CD4-positive, alpha-beta T cell (primary cell): Measurements from ENCODE around the gene DCUN1D3. TPM values are rescaled to one million over a fixed set of nuclear protein-coding genes. Genes with fewer than 3 reads are reported as not detected.
"Not testable (repeated sequence)": the region's sequence is repeated elsewhere in the genome, so short reads cannot be mapped to it uniquely, and the experiment has no call there.

Source experiments
- ATAC-seq: fragments of 200-7000 bp; cut with Tn5 transposase; one replicate; pipeline ENCODE4 v1.10.0; 2022; ENCODE audit warnings: mild to moderate bottlenecking; ENCODE audit not compliant: poor library complexity
- CTCF ChIA-PET: fragments of 350-600 bp; sonication (Branson Sonifier 250); formaldehyde crosslinking; loops from one replicate; lab custom pipeline; 2021; ENCODE audit warnings: antibody characterized with exemption, inconsistent platforms; lab: Charles Lee
- POLR2A ChIA-PET: fragments of 350-600 bp; sonication (Branson Sonifier 250); formaldehyde crosslinking; loops from one replicate; lab custom pipeline; 2021; ENCODE audit warnings: antibody characterized with exemption, inconsistent platforms; lab: Charles Lee
- DNase-seq, 14 experiments: peaks; one replicate each; pipeline ENCODE4 v3.0.0-alpha.2; 2013 to 2020; ENCODE audit warnings: mixed read lengths in 2 of 14
- H3K27ac ChIP-seq, 2 donors: one replicate each; pipeline versions ENCODE4 v1.5.1 to v1.7.0; 2013; ENCODE audit warnings: low read length in 2 of 2, low read depth in 1 of 2, mild to moderate bottlenecking in 1 of 2
- H3K27me3 ChIP-seq, 2 experiments: 1 replicate in 1 of 2; 2 replicates in 1 of 2; pipeline versions ENCODE4 v1.6.1 to v1.7.0; 2013; ENCODE audit warnings: low read length in 2 of 2, control low read depth in 1 of 2, mild to moderate bottlenecking in 1 of 2, moderate library complexity in 1 of 2; ENCODE audit not compliant: insufficient read depth in 2 of 2, control insufficient read depth in 1 of 2
- H3K36me3 ChIP-seq: one replicate; pipeline ENCODE4 v1.6.1; 2013; ENCODE audit warnings: low read length, control low read depth; ENCODE audit not compliant: insufficient read depth
- H3K4me1 ChIP-seq: one replicate; pipeline ENCODE4 v1.6.1; 2013; ENCODE audit warnings: low read length, control low read depth; ENCODE audit not compliant: insufficient read depth
- H3K4me3 ChIP-seq: one replicate; pipeline ENCODE4 v1.5.1; 2013; ENCODE audit warnings: mild to moderate bottlenecking, low read length, moderate library complexity
- H3K9me3 ChIP-seq, 2 experiments: 1 replicate in 1 of 2; 2 replicates in 1 of 2; pipeline versions ENCODE4 v1.6.1 to v1.7.0; 2013; ENCODE audit warnings: low read length in 2 of 2, mild to moderate bottlenecking in 2 of 2, control low read depth in 1 of 2, moderate library complexity in 1 of 2; ENCODE audit not compliant: control insufficient read depth in 1 of 2, insufficient read depth in 1 of 2
- H3K27ac Mint-ChIP-seq: one replicate; pipeline ENCODE4 v1.8.0; 2020; ENCODE audit warnings: mixed read lengths
- H3K27me3 Mint-ChIP-seq: one replicate; pipeline ENCODE4 v1.8.0; 2021; ENCODE audit warnings: mixed read lengths
- H3K36me3 Mint-ChIP-seq: one replicate; pipeline ENCODE4 v1.8.0; 2021; ENCODE audit warnings: low read depth, mixed read lengths
- H3K4me1 Mint-ChIP-seq: one replicate; pipeline ENCODE4 v1.8.0; 2021; ENCODE audit warnings: low read depth, mixed read lengths
- H3K4me3 Mint-ChIP-seq: one replicate; pipeline ENCODE4 v1.8.0; 2020; ENCODE audit warnings: mild to moderate bottlenecking, mixed read lengths
- H3K9me3 Mint-ChIP-seq: one replicate; pipeline ENCODE4 v1.8.0; 2020; ENCODE audit warnings: mixed read lengths
- intact Hi-C, 2 experiments: fragments of 100-400 bp; cut with DNase I in 1 of 2; cut with micrococcal nuclease in 1 of 2; formaldehyde crosslinking; loops; one replicate each; pipeline versions ENCODE4 v1.15.1 to v1.9.0; 2023 to 2025; cut with DNase I, micrococcal nuclease
- total RNA-seq, 174 experiments: library from RNA in 2 of 174; stranded (reverse) in 2 of 174; gene quantifications; one replicate each; pipeline ENCODE4 v1.2.3 and lab custom pipeline; 2021 to 2026
- TF ChIP-seq, protein P1 (sequence below): fragments of 200-600 bp; IDR thresholded peaks from one replicate; pipeline ENCODE4 v1.8.0; 2022; ENCODE audit warnings: antibody characterized with exemption, mild to moderate bottlenecking

Gene DCUN1D3
- total RNA-seq, 2 experiments from 2014 or later = 1.9 TPM

DNA sequence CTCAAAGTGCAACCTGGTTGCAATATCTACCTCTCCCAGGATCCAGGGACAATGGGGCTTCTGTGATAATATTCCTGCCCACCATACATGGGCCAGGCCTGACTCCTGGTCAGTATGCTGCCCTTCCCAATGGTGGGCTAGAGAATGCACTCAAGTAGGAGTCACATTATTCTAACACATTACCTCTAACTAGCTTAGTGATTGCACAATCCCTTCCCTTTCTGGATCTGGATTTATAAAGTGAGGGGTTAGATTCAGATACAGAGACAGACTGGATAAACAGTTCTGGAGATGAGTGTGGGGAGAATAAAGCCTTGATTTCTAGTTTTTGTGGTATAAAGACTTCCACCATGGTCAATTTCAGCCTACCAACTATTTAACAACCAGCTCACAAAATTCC is 33.4 kb upstream of the DCUN1D3 start:
- Histone ChIP-seq H3K4me3 (no peak overlapping the region), H3K9me3 (no peaks in the 10 kb centered on the region), H3K4me1 (no peaks in the 10 kb centered on the region), H3K36me3 (no peaks in the 10 kb centered on the region), H3K27me3 (no peaks in the 10 kb centered on the region), H3K27ac (no peak overlapping the region)
- H3K4me1 Mint-ChIP-seq = no peaks in the 10 kb centered on the region
- ATAC-seq (no peak), DNase-seq (no peak)
- ChIA-PET POLR2A (no interaction called here), CTCF (no interaction called here)
- no peaks in the 10 kb centered on the region for H3K27me3 Mint-ChIP-seq
- no peak overlapping the region for H3K4me3 Mint-ChIP-seq
- intact Hi-C loops = no loop called here
- no peaks in the 10 kb centered on the region for H3K9me3 Mint-ChIP-seq
- H3K27ac Mint-ChIP-seq = no peak overlapping the region
- TF ChIP-seq, protein P1, sequence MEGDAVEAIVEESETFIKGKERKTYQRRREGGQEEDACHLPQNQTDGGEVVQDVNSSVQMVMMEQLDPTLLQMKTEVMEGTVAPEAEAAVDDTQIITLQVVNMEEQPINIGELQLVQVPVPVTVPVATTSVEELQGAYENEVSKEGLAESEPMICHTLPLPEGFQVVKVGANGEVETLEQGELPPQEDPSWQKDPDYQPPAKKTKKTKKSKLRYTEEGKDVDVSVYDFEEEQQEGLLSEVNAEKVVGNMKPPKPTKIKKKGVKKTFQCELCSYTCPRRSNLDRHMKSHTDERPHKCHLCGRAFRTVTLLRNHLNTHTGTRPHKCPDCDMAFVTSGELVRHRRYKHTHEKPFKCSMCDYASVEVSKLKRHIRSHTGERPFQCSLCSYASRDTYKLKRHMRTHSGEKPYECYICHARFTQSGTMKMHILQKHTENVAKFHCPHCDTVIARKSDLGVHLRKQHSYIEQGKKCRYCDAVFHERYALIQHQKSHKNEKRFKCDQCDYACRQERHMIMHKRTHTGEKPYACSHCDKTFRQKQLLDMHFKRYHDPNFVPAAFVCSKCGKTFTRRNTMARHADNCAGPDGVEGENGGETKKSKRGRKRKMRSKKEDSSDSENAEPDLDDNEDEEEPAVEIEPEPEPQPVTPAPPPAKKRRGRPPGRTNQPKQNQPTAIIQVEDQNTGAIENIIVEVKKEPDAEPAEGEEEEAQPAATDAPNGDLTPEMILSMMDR = no peak
- H3K36me3 Mint-ChIP-seq = no peaks in the 10 kb centered on the region

DNA sequence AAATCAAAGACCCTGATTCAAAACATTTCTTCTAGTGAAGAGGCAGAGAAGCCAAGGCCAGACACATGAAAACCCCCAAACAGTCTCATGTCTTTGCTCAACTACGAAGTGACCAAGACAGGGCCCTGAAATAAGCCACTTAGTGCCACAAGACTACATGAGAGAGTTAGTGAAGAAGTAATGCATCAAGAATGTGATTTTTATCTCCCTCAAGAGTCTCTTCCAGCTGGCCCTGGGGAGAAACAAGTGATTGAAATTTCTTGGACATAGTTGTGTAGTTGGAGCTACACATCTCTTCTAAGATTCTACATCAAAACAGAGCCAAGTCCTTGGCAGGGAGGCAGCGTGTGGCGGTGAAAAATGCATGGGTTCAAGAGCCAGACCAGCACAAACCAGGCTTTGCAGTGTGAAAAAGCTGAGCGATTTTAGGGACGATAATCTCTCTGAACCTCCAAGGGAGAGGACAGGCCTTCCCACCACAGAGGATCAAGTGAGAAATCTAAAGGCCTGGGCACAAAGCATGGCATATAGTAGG is 31.0 kb upstream of the DCUN1D3 start:
- Histone ChIP-seq H3K27ac (no peak overlapping the region), H3K27me3 (no peaks in the 10 kb centered on the region), H3K36me3 (no peaks in the 10 kb centered on the region), H3K4me3 (no peak overlapping the region), H3K4me1 (no peaks in the 10 kb centered on the region), H3K9me3 (no peaks in the 10 kb centered on the region)
- intact Hi-C loops = no loop called here
- no peak overlapping the region for H3K4me3 Mint-ChIP-seq
- peaks cover 2% of the 10 kb centered on the region for H3K9me3 Mint-ChIP-seq
- TF ChIP-seq, protein P1 = no peak
- no peak overlapping the region for H3K27ac Mint-ChIP-seq
- H3K27me3 Mint-ChIP-seq = no peaks in the 10 kb centered on the region
- ChIA-PET CTCF (no interaction called here), POLR2A (interaction anchor here (1.0 to 1.3 kb wide), 2 partner anchors 16 to 24 kb away, joined by 3 read pairs; no protein-coding TSS in a partner anchor)
- H3K4me1 Mint-ChIP-seq = no peaks in the 10 kb centered on the region
- ATAC-seq = no peak
- no peak for DNase-seq
- H3K36me3 Mint-ChIP-seq = peaks cover 4% of the 10 kb centered on the region

DNA sequence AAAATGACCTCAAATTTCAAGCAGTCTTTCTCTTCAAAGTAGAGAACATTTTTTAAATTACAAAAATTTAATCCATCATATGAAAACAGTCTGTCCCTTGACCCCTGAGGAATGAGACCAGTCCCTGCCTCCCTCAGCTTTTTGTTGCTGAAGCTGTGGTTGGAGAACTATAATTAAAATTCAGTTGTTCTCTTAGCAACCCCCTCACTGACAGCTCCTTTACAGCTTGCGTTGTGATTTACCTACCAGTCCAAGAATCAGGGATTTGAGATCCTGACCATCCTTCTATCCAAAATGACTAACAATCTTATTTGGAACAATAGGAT is 30.2 kb upstream of the DCUN1D3 start:
- Mint-ChIP-seq H3K27ac (no peak overlapping the region), H3K9me3 (peaks cover 2% of the 10 kb centered on the region), H3K36me3 (peaks cover 12% of the 10 kb centered on the region), H3K4me1 (no peaks in the 10 kb centered on the region), H3K4me3 (no peak overlapping the region), H3K27me3 (no peaks in the 10 kb centered on the region)
- H3K4me1 ChIP-seq = no peaks in the 10 kb centered on the region
- H3K27me3 ChIP-seq = no peaks in the 10 kb centered on the region
- TF ChIP-seq, protein P1 = no peak
- POLR2A ChIA-PET = interaction anchor here (1.0 kb wide), 1 partner anchor 16 kb away, joined by 3 read pairs; no protein-coding TSS in a partner anchor
- H3K9me3 ChIP-seq = no peaks in the 10 kb centered on the region
- DNase-seq (no peak), ATAC-seq (no peak)
- H3K27ac ChIP-seq = no peak overlapping the region
- CTCF ChIA-PET = no interaction called here
- no peak overlapping the region for H3K4me3 ChIP-seq
- intact Hi-C loops = no loop called here
- H3K36me3 ChIP-seq = peaks cover 4% of the 10 kb centered on the region

DNA sequence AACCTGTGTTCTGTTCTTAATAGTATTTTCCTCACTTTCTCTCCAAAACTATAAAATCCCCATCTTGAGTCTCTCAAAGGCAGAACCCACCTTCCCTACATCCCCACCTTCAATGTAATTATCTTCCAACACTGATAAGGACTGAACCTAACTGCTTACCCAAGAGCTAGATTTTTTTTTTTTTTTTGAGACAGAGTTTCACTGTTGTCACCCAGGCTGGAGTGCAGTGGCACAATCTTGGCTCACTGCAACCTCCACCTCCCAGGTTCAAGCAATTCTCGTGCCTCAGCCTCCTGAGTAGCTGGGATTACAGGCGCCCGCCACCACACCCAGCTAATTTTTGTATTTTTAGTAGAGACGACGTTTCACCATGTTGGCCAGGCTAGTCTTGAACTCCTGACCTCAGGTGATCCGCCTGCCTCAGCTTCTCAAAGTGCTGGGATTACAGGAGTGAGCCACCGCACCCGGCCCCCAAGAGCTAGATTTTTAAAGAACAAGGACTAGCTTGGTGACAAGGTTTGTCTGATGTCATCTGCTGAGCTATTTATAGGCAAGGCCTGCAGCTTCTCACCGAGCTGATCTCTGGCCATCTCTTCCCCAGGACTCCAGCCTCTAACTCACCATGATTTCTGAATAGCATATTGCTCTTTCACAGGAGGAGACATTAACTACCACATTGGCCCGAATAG is 29.7 kb upstream of the DCUN1D3 start:
- ATAC-seq, H3K4me3 ChIP-seq, POLR2A ChIA-PET, H3K27me3 ChIP-seq, H3K27ac Mint-ChIP-seq, H3K36me3 ChIP-seq, H3K4me1 Mint-ChIP-seq, H3K4me3 Mint-ChIP-seq, H3K9me3 ChIP-seq, DNase-seq, H3K27me3 Mint-ChIP-seq, H3K4me1 ChIP-seq, H3K27ac ChIP-seq, H3K9me3 Mint-ChIP-seq, CTCF ChIA-PET: not testable (repeated sequence)
- intact Hi-C loops = loop anchor here in 1 of 2 experiments (10.0 kb wide), 1 partner anchor 635 kb away; no protein-coding TSS in a partner anchor
- peaks cover 15% of the 10 kb centered on the region for H3K36me3 Mint-ChIP-seq
